AG04450 (cell line): Measurements from ENCODE around the gene GEMIN2. TPM values are rescaled to one million over a fixed set of nuclear protein-coding genes. Genes with fewer than 3 reads are reported as not detected.
"Not testable (repeated sequence)": the region's sequence is repeated elsewhere in the genome, so short reads cannot be mapped to it uniquely, and the experiment has no call there.

Experiments
- CTCF ChIA-PET: fragments of 300-600, 350-600 bp; formaldehyde crosslinking; extraction: SDS; loops from one replicate; lab custom pipeline; 2022; ENCODE audit warnings: antibody characterized with exemption, inconsistent platforms; lab: Charles Lee
- POLR2A ChIA-PET: fragments of 350-600 bp; formaldehyde crosslinking; extraction: SDS; loops from one replicate; lab custom pipeline; 2021; ENCODE audit warnings: antibody characterized with exemption, inconsistent platforms; lab: Yijun Ruan, JAX
- DNase-seq: peaks from one replicate; pipeline ENCODE4 v3.0.0-alpha.2; 2011; ENCODE audit warnings: low read depth, low spot score
- H3K27ac ChIP-seq: one replicate; pipeline ENCODE4 v1.5.1; 2012; ENCODE audit warnings: low read depth, low read length, control low read depth
- H3K27me3 ChIP-seq: one replicate; pipeline ENCODE4 v1.6.0; 2012; ENCODE audit warnings: low read length; ENCODE audit not compliant: control insufficient read depth, insufficient read depth
- H3K4me3 ChIP-seq: 2 replicates; pipeline ENCODE4 v1.5.1; 2011; ENCODE audit warnings: mild to moderate bottlenecking, low read depth, low read length, control low read depth
- H3K9me3 ChIP-seq: 2 replicates; pipeline ENCODE4 v1.5.1; 2012; ENCODE audit warnings: low read length; ENCODE audit not compliant: control insufficient read depth, insufficient read depth
- polyA plus RNA-seq: library from polyadenylated mRNA; depleted of rRNA; stranded (reverse); fragments of >200 nt; gene quantifications from 2 replicates; pipeline ENCODE4 v1.2.3, GENCODE V29; 2011; rRNA removed
- small RNA-seq: library from RNA; depleted of rRNA; stranded (forward); fragments of <200 nt; gene quantifications from one replicate; pipeline ENCODE3, GENCODE V24; 2012; ENCODE audit warnings: low read depth; ENCODE audit not compliant: insufficient read length
- TF ChIP-seq, protein P1 (sequence below): IDR thresholded peaks from 2 replicates; pipeline ENCODE4 v1.5.1; 2011; ENCODE audit warnings: low read depth, low read length, control low read depth, inconsistent platforms

The GEMIN2 gene
- polyA plus RNA-seq, 1 experiment: 15.4 TPM

DNA sequence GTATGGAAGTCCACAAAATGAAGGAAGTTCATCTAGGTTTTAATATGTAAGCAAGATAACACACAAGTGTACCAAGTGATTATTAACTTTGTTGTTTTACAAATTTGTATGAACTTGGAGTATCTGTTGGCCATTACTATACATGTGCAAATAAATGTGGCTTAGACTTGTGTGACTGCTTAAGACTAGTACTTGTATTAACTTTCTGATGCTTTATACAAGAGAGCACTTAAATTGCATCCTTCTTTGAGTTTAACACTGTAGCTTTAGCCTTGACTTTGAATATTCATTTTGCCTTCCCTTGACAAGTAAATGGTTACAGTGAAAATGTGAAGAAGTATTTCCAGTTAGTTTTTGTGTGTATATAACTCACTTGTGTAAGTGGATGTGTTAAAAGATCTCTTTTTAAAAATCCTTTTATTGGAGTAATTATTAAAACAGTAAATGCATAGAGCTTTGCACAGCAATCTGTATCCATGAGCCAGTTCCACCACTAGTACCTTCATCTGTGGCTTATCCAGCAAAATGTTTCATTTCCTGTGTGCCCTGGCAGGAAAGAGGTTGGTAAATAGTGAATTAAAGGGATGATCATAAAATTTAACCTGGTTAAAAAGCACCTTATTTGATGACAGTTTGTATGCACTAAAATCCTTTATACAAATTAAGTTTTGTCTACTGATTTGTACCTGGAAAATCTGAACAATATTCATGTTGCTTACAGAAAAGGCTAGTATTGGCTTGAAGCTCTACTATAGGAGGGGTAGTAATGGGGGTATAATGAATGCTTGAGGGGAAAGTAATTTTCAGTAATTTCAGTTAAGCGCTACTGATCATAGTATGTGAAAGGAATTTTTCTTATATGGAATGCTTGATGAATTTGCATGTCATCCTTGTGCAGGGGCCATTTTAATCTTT lies 68.9 kb downstream of the GEMIN2 start:
- H3K9me3 ChIP-seq: no peaks in the 10 kb centered on the region
- POLR2A ChIA-PET: interaction anchor here (0.6 to 1.2 kb wide), 4 partner anchors 13 to 102 kb away, joined by 3 to 4 read pairs (median 3); partner anchors contain the start of gene TRAPPC6B
- CTCF ChIA-PET: interaction anchor here (0.6 kb wide), 1 partner anchor 60 kb away, joined by 3 read pairs; no protein-coding TSS in a partner anchor
- H3K27ac ChIP-seq: no peak overlapping the region
- TF ChIP-seq, protein P1, sequence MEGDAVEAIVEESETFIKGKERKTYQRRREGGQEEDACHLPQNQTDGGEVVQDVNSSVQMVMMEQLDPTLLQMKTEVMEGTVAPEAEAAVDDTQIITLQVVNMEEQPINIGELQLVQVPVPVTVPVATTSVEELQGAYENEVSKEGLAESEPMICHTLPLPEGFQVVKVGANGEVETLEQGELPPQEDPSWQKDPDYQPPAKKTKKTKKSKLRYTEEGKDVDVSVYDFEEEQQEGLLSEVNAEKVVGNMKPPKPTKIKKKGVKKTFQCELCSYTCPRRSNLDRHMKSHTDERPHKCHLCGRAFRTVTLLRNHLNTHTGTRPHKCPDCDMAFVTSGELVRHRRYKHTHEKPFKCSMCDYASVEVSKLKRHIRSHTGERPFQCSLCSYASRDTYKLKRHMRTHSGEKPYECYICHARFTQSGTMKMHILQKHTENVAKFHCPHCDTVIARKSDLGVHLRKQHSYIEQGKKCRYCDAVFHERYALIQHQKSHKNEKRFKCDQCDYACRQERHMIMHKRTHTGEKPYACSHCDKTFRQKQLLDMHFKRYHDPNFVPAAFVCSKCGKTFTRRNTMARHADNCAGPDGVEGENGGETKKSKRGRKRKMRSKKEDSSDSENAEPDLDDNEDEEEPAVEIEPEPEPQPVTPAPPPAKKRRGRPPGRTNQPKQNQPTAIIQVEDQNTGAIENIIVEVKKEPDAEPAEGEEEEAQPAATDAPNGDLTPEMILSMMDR: no peak
- H3K27me3 ChIP-seq: no peaks in the 10 kb centered on the region
- no peak overlapping the region for H3K4me3 ChIP-seq
- no peak for DNase-seq

DNA sequence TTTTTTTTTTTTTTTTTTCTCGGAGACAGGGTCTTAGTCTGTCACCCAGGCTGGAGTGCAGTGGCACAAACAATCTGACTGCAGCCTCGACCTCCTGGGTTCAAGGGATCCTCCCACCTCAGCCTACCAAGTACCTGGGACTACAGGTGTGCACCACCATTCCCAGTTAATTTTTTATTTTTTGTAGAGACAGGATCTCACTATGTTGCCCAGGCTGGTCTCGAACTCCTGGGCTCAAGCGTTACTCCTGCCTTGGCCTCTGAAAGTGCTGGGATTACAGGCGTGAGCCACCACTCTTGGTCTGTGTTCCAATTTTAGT lies 69.5 kb downstream of the GEMIN2 start:
- H3K9me3 ChIP-seq, DNase-seq, H3K4me3 ChIP-seq, H3K27me3 ChIP-seq, CTCF ChIA-PET, H3K27ac ChIP-seq: not testable (repeated sequence)
- POLR2A ChIA-PET: interaction anchor here (1.0 kb wide), 1 partner anchor 83 kb away, joined by 4 read pairs; no protein-coding TSS in a partner anchor

DNA sequence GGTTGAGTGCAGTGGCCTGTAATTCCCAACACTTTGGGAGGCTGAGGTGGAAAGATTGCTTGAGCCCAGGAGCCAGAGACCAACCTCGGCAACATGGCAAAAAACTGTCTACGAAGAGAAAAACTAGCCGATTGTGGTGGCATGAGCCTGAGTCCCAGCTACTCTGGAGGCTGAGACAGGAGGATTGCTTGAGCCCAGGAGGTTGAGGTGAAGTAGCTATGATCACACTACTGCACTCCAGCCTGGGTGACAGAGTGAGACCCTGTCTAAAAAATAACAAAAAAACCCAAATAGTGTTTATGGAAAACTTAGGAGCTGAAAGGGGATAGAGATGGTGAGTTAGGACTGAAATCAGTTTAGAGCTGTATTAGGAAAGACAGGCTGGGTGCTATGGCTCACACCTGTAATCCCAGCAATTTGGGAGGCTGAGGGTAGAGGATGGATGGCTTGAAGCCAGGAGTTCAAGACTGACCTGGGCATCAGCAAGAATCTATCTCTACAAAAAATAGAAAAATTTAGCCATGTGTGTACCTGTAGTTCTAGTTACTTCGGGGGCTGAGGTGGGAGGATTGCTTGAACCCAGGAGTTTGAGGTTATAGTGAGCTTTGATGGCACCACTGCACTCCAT lies 70.6 kb downstream of the GEMIN2 start:
- TF ChIP-seq, protein P1: no peak
- H3K4me3 ChIP-seq: no peak overlapping the region
- CTCF ChIA-PET: no interaction called here
- no peak for DNase-seq
- H3K27me3 ChIP-seq: no peaks in the 10 kb centered on the region
- H3K27ac ChIP-seq: no peak overlapping the region
- H3K9me3 ChIP-seq: no peaks in the 10 kb centered on the region
- POLR2A ChIA-PET: interaction anchor here (1.3 to 1.6 kb wide), 3 partner anchors 10 to 83 kb away, joined by 3 to 9 read pairs (median 5); partner anchors contain the start of genes PNN and TRAPPC6B

DNA sequence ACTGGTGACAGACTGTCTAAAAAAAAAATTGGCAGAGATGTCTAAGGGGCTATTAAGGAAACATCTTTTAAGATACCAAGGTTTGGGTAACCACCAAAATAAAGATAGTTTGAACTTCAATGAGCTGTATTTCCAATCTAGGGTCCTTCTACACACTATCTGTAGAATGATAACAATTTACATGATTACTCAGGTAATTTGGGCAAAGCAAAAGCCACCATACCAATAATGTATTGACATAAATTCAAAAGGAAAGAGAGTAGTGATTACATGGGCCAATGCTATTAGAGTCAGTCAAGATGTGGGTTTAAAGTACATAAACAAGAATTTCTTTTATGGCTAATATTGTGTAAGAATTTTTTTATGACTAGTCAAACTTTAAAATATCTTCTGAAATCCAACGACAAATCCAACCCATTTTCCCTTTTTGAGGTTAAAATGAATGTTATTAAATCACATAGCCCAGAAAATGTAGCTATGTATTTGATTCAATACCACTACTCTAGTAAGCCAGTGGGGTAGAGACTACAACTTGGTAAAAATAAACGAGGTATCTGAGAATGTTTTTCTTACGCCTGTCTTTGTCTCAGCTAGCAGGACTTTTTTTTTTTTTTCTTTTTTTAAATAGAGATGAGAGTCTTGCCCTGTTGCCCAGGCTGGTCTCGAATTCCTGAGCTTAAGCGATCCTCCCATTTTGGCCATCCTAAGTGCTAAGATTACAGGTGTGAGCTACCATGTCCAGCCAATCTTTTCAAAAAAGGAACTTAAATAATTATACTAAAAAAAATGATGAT lies 71.3 kb downstream of the GEMIN2 start:
- DNase-seq: no peak
- TF ChIP-seq, protein P1: no peak
- no peaks in the 10 kb centered on the region for H3K9me3 ChIP-seq
- ChIA-PET CTCF (no interaction called here), POLR2A (interaction anchor here (0.7 to 1.6 kb wide), 6 partner anchors 10 to 126 kb away, joined by 3 to 9 read pairs (median 4); partner anchors contain the start of genes PNN and TRAPPC6B)
- no peak overlapping the region for H3K4me3 ChIP-seq
- no peak overlapping the region for H3K27ac ChIP-seq
- no peaks in the 10 kb centered on the region for H3K27me3 ChIP-seq

Small RNA genes within 50 kb of the gene (small RNA-seq; reads per million reads assigned to genes)
- gene AL109628.1: not detected

Other genes with a start within 250 kb of the GEMIN2 start
- 289 and 310 TPM in 2 replicates for gene SEC23A, start 11.1 kb upstream of the GEMIN2 start, polyA plus RNA-seq
- 14.5 and 22.6 TPM in 2 replicates for gene TRAPPC6B, start 56.0 kb downstream of the GEMIN2 start, polyA plus RNA-seq
- 18.5 and 19.7 TPM in 2 replicates for gene PNN, start 60.9 kb downstream of the GEMIN2 start, polyA plus RNA-seq
- 11.6 and 16.5 TPM in 2 replicates for gene MIA2, start 119.6 kb downstream of the GEMIN2 start, polyA plus RNA-seq